ENCODE results near the gene ZNF850.

Gene ZNF850

GRCh38 chr19:36687214-36688056, 85.2 kb downstream of the ZNF850 start, which contains the start of gene ZNF567:
Gene ZNF567 (plus strand): TSS chr19:36687612. CDS start chr19:36694868, 7,256 bp downstream.
- DNase-seq, result peak; percentile 83

GRCh38 chr19:36686365-36687213, 86.0 kb downstream of the ZNF850 start:
- DNase-seq, result no peak

GRCh38 chr19:36685835-36686234, 86.8 kb downstream of the ZNF850 start:
- no peak for DNase-seq

GRCh38 chr19:36679455-36679854, 93.2 kb downstream of the ZNF850 start:
- no peak for DNase-seq

GRCh38 chr19:36674201-36674600, 98.4 kb downstream of the ZNF850 start:
- no peak for DNase-seq

- DNase-seq, result no peak
Measured at GRCh38 chr19:36672368-36672767, 100.2 kb downstream of the ZNF850 start.

GRCh38 chr19:36668646-36669045, 104.0 kb downstream of the ZNF850 start:
- no peak for DNase-seq

GRCh38 chr19:36665832-36666231, 106.8 kb downstream of the ZNF850 start:
- no peak for DNase-seq
